Neural crest cell (in vitro differentiated cells): ENCODE results near the gene KIF26B. TPM values are rescaled to one million over a fixed set of nuclear protein-coding genes. Genes with fewer than 3 reads are reported as not detected.

ENCODE experiments used
- DNase-seq: peaks from one replicate; pipeline ENCODE4 v3.0.0; 2021; ENCODE audit warnings: low read depth, mixed read lengths, low spot score
- H3K27ac Mint-ChIP-seq: one replicate; pipeline ENCODE4 v1.8.0; 2021; ENCODE audit warnings: mild to moderate bottlenecking, mixed read lengths; ENCODE audit not compliant: unreplicated experiment
- H3K27me3 Mint-ChIP-seq: 2 replicates; pipeline ENCODE4 v1.8.0; 2021; ENCODE audit warnings: low read depth, mild to moderate bottlenecking, mixed read lengths
- H3K36me3 Mint-ChIP-seq: 2 replicates; pipeline ENCODE4 v1.8.0; 2021; ENCODE audit warnings: low read depth, mild to moderate bottlenecking, mixed read lengths
- H3K4me1 Mint-ChIP-seq: 2 replicates; pipeline ENCODE4 v1.8.0; 2021; ENCODE audit warnings: mixed read lengths
- H3K4me3 Mint-ChIP-seq: one replicate; pipeline ENCODE4 v1.8.0; 2021; ENCODE audit warnings: mild to moderate bottlenecking, mixed read lengths
- H3K9me3 Mint-ChIP-seq: 2 replicates; pipeline ENCODE4 v1.8.0; 2021; ENCODE audit warnings: mixed read lengths
- CTCF ChIP-seq: fragments of 200-600 bp; sonication (generic); conservative IDR thresholded peaks from 2 replicates; pipeline ENCODE4 v1.5.0; 2021; ENCODE audit warnings: antibody characterized with exemption, mild to moderate bottlenecking
- total RNA-seq: library from RNA; stranded (reverse); gene quantifications from 2 replicates; pipeline ENCODE4 v1.2.1, GENCODE V29; 2021

KIF26B gene
- total RNA-seq, 1 donor from 2014 or later = 6.2 TPM

DNA sequence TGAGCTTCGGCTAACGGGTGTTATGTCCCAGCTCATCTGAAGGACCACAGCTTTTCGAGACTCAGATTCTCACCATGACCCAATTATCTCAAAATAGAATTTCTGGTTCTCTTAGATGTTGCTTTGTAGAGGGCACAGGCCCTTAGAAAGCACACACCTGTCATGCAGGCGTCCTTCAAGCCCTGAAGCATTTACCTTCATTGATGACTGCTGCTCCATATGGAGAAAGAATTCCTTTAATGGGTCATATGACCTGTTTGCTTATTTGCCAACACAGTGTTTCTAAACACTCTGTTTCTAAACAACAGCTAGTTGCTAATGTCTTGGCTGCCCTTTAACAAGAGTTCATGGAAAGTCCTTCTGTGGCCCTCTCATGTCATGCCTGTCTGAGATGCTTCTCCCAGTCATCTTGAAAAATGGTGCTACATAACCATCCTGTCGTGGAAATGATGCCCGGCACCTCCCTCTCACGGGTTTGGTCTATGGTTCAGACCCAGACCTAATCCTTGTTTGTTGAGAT, 495.7 kb downstream of the KIF26B start:
- TF ChIP-seq CTCF = no peak
- DNase-seq = no peak
- Mint-ChIP-seq H3K27me3 (peaks cover 12% of the 10 kb centered on the region), H3K4me3 (no peak overlapping the region), H3K27ac (no peak overlapping the region), H3K36me3 (peaks cover 3% of the 10 kb centered on the region), H3K9me3 (peaks cover 3% of the 10 kb centered on the region), H3K4me1 (peaks cover 21% of the 10 kb centered on the region)

DNA sequence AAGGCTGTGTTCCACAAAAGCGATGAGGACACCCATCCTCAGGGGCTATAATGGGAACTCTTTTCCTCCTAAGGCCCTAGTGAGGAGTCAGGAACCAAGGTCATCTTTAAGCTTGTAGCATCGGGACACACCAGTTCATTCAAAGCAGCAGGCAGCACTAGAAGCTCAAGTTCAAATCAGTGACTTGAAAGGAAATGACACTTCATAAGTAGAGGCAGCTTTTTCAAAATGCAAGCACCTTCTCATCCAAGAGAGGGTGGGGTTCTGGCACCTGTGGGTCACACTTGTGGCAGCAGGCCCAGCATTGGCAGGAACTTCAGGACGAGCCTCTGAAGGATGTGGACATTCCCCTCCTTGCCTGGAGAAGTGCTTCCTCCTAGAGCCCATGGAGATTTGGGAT, 496.3 kb downstream of the KIF26B start:
- Mint-ChIP-seq H3K27me3 (peaks cover 12% of the 10 kb centered on the region), H3K9me3 (peaks cover 3% of the 10 kb centered on the region), H3K4me1 (peaks cover 15% of the 10 kb centered on the region), H3K4me3 (no peak overlapping the region), H3K27ac (no peak overlapping the region), H3K36me3 (peaks cover 3% of the 10 kb centered on the region)
- DNase-seq = no peak
- TF ChIP-seq CTCF = no peak

GRCh38 chr1:245652116-245652515, 497.3 kb downstream of the KIF26B start:
- Mint-ChIP-seq H3K36me3 (peaks cover 3% of the 10 kb centered on the region), H3K9me3 (peaks cover 3% of the 10 kb centered on the region), H3K4me3 (no peak overlapping the region), H3K27ac (no peak overlapping the region), H3K27me3 (peaks cover 12% of the 10 kb centered on the region), H3K4me1 (peaks cover 14% of the 10 kb centered on the region)
- DNase-seq = no peak
- no peak for TF ChIP-seq CTCF

- Mint-ChIP-seq H3K27ac (no peak overlapping the region), H3K9me3 (peaks cover 3% of the 10 kb centered on the region), H3K4me3 (no peak overlapping the region), H3K36me3 (peaks cover 3% of the 10 kb centered on the region), H3K4me1 (peaks cover 22% of the 10 kb centered on the region), H3K27me3 (peaks cover 12% of the 10 kb centered on the region)
- no peak for DNase-seq
- no peak for TF ChIP-seq CTCF
Measured at GRCh38 chr1:245652660-245653427, 498.1 kb downstream of the KIF26B start.

DNA sequence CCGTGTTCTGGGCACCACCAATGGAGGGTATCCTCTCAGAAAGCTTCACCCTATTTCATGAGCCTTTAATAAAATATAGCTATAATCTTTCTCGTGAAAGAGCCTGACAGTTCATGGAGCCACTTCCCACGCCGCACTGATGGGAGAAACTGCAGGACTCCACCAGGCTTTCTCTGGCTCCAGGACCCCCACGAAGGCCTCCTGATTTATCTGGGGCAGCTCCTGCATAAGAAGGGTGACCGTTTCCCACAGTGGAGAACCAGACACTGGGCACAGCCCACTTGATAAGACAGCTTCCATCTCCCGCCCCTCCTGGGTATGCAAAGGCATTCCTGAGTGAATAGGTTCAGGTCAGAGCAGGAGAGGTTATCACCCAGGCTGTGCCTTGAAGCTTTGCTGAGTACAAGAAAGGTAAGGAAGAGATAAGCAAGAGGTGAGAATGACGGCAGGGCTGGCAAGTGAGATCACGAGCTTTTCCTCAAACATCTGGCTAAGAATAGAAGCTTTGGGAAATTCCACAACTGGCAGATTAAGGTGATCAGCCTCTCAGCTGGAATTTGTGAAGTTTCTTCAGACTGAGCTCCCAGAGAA, 499.8 kb downstream of the KIF26B start:
- Mint-ChIP-seq H3K4me3 (no peak overlapping the region), H3K27ac (no peak overlapping the region), H3K9me3 (peaks cover 3% of the 10 kb centered on the region), H3K4me1 (peaks cover 15% of the 10 kb centered on the region), H3K36me3 (peaks cover 3% of the 10 kb centered on the region), H3K27me3 (peaks cover 3% of the 10 kb centered on the region)
- no peak for TF ChIP-seq CTCF
- no peak for DNase-seq
